ENCODE results near the gene LYST.
"Not testable (repeated sequence)": the region's sequence is repeated elsewhere in the genome, so short reads cannot be mapped to it uniquely, and the experiment has no call there.

The LYST gene

GRCh38 chr1:235821361-235821981 lies 45.2 kb downstream of the LYST start:
- DNase-seq (ENCODE audit: low read depth in 2 of 2), result no peak

- DNase-seq (ENCODE audit: low read depth in 2 of 2), result no peak
Observed at GRCh38 chr1:235820061-235820460, 46.6 kb downstream of the LYST start.

- no peak for DNase-seq (ENCODE audit: low read depth in 2 of 2)
Observed at GRCh38 chr1:235818632-235819136, 48.0 kb downstream of the LYST start.

GRCh38 chr1:235817101-235817728 lies 49.5 kb downstream of the LYST start:
- no peak for DNase-seq (ENCODE audit: low read depth in 2 of 2)

GRCh38 chr1:235809688-235810397 lies 56.9 kb downstream of the LYST start:
- no peak for DNase-seq (ENCODE audit: low read depth in 2 of 2)

GRCh38 chr1:235808223-235808622 lies 58.5 kb downstream of the LYST start:
- DNase-seq (ENCODE audit: low read depth in 2 of 2), result no peak

- DNase-seq (ENCODE audit: low read depth in 2 of 2), result no peak
Observed at GRCh38 chr1:235806123-235806522, 60.6 kb downstream of the LYST start.

GRCh38 chr1:235802573-235803346 lies 63.9 kb downstream of the LYST start:
- DNase-seq (ENCODE audit: low read depth in 2 of 2), result no peak

- no peak for DNase-seq (ENCODE audit: low read depth in 2 of 2)
Observed at GRCh38 chr1:235799264-235799663, 67.4 kb downstream of the LYST start.

- no peak for DNase-seq (ENCODE audit: low read depth in 2 of 2)
Observed at GRCh38 chr1:235791532-235792060, 75.1 kb downstream of the LYST start.

- no peak for DNase-seq (ENCODE audit: low read depth in 2 of 2)
Observed at GRCh38 chr1:235790123-235790522, 76.6 kb downstream of the LYST start.

GRCh38 chr1:235786227-235786898 lies 80.3 kb downstream of the LYST start:
- DNase-seq (ENCODE audit: low read depth in 2 of 2), result not testable (repeated sequence)

- DNase-seq (ENCODE audit: low read depth in 2 of 2), result no peak
Observed at GRCh38 chr1:235784950-235785349, 81.8 kb downstream of the LYST start.

- DNase-seq (ENCODE audit: low read depth in 2 of 2), result no peak
Observed at GRCh38 chr1:235783148-235783776, 83.4 kb downstream of the LYST start.

- no peak for DNase-seq (ENCODE audit: low read depth in 2 of 2)
Observed at GRCh38 chr1:235782601-235783000, 84.1 kb downstream of the LYST start.

- DNase-seq (ENCODE audit: low read depth in 2 of 2), result no peak
Observed at GRCh38 chr1:235781807-235782206, 84.9 kb downstream of the LYST start.

- no peak for DNase-seq (ENCODE audit: low read depth in 2 of 2)
Observed at GRCh38 chr1:235779770-235780169, 86.9 kb downstream of the LYST start.

GRCh38 chr1:235776396-235776795 lies 90.3 kb downstream of the LYST start:
- DNase-seq (ENCODE audit: low read depth in 2 of 2), result no peak

GRCh38 chr1:235775246-235775860 lies 91.4 kb downstream of the LYST start:
- no peak for DNase-seq (ENCODE audit: low read depth in 2 of 2)

GRCh38 chr1:235767795-235768194 lies 98.9 kb downstream of the LYST start:
- DNase-seq (ENCODE audit: low read depth in 2 of 2), result no peak
